Central memory CD4-positive, alpha-beta T cell (primary cell): ENCODE data around the gene RHOF.
A peak's percentile ranks its signal among the peaks of the same experiment; 100 is the strongest.

ENCODE experiments used
- DNase-seq: peaks from one replicate; pipeline ENCODE4 v3.0.0; 2022

The RHOF gene

DNA sequence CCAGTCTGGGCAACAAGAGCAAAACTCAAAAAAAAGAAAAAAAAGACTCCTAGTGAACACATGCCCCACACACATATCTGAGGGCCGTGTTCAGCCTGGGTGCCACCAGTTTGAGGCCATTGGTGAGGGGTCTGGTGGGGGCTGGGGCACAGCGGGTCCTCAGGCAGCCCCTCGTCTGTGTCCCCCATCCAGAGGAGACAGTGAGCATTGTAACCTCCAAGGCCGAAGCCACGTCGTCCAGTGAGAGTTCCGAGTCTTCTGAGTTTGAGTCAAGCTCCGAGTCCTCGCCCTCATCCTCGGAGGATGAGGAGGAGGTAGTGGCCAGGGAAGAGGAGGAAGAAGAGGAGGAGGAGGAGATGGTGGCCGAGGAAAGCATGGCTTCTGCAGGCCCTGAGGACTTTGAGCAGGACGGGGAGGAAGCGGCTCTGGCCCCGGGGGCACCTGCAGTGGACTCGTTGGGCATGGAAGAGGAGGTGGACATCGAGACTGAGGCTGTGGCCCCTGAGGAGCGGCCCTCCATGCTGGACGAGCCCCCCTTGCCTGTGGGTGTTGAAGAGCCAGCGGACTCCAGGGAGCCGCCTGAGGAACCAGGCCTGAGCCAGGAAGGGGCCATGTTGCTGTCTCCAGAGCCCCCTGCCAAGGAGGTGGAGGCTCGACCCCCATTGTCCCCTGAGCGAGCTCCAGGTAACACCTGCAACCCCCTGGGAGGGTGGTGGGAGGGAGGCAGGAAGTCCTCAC is 25.9 kb upstream of the RHOF start:
- DNase-seq, result no peak

GRCh38 chr12:121817648-121818043 is 24.2 kb upstream of the RHOF start:
- no peak for DNase-seq

DNA sequence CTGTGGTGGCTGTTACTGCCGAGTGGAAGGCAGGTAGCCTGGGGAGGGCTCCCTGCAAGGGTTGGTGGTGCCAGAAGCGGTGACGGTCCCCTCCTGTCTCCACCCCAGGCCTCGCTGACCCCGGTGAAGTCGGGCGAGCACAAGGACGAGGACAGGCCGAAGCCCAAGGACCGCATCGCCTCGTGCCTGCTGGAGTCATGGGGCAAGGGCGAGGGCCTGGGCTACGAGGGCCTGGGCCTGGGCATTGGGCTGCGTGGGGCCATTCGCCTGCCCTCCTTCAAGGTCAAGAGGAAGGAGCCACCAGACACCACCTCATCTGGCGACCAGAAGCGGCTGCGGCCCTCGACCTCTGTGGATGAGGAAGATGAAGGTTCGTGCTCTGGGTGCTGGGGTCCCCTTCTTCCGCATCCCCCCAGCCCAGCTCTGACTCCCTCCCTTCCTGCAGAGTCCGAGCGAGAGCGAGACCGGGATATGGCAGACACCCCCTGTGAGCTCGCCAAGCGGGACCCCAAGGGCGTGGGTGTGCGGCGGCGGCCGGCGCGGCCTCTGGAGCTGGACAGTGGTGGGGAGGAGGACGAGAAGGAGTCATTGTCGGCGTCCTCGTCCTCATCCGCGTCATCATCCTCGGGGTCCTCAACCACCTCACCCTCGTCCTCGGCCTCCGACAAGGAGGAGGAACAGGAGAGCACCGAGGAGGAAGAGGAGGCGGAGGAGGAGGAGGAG is 23.6 kb upstream of the RHOF start:
- no peak for DNase-seq

DNA sequence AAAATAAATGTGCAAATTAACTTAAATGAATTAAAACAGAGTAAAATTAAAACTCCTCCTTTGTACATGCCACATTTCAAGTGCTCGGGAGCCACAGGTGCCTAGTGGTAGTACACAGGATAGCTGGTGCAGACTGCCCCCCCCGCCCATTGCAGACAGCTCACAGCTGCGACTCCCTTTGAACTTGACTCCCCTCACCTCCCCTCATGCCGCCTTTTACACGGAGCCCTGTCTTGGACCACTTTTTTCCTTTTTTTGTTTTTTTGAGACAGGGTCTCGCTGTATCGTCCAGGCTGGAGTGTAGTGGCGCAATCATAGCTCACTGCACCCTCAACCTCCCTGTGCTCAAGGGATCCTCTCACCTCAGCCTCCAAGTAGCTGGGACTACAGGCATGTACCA is 21.8 kb upstream of the RHOF start:
- no peak for DNase-seq

- no peak for DNase-seq
Measured at GRCh38 chr12:121814429-121815119, 21.1 kb upstream of the RHOF start.

DNA sequence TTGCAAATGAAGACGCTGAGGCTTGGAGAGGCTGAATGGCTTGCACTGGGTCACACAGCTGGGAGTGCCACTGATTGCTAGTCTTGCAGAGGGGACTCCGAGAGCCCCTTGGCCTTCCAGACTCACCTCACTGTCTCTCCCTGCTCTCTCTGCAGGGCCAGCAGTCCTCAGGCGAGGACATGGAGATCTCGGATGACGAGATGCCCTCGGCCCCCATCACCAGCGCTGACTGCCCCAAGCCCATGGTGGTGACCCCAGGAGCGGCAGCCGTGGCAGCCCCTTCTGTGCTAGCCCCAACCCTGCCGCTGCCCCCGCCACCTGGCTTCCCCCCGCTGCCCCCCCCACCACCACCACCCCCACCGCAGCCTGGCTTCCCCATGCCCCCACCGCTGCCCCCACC is 20.5 kb upstream of the RHOF start:
- DNase-seq, result no peak

DNA sequence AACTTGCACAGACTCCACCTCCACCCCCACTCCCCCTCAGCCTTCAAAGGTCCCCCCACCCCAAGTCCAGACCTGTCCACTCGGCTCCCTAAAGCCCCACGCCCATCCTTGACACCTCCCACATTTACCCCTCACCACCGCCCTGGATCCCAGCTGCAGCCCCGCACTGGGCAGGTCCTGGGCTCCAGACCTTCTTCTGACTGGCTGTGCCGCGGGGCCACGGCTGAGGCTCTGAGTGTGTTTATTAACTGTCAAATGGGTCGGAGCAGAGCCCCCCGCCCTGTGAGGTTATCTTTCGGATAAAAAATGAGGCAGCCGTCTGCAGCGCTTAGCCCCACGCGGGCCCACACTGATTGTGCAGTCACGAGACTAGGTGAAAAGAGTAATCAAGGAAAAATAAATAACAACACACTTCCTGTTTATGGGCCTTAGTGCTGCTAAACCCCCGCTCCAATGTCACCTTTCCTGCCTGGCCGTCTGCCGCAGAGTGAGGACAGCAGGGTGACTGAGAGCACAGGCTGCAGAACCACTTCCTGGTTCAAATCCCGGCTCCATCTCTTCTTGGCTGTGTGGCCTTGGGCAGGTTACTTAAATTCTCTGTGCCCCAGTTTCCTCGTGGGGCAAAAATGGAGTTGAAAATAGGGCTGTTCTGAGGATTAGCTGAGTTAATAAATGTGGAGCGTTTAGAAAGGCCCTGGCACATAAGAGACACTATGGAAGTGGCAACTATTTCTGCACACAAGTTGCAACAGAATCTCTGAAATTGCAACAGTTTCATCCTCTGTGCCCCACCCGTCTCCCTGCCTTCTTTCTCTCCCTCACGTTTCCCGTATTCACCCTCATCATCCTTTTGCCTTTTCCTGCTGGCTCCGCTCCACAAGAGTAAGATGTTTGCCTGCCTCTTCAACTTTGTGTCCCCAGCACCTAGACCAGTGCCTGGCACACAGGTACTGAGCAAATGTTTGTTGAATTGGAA is 19.7 kb upstream of the RHOF start:
- DNase-seq, result no peak

DNA sequence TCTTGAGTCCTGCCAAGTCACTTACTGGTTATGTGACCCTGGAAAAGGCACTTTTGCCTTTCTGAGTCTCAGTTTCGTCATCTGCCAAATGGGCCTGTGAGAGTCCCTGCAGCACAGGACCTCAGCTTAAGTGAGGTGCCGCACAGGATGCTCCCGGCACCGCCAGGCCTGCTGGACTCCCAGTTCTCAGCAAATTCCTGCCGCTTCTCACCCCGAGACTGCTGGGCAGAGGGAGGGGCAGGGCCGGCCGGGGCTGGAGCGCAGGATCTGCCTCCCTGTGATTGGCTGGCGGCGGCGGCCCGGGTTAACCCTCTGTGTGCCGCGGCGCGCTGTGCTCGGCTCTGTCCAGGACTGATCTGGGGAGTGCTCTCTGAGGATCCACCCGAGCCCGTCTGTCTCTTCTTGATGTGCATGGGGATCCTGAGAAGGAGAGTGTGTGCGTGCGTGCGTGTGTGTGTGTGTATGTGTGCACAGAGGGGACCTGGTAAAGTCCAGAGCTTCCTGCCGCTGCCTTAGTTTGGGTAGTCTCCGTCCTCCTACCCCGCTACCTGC is 18.9 kb upstream of the RHOF start:
- no peak for DNase-seq

GRCh38 chr12:121811434-121812319 is 18.2 kb upstream of the RHOF start:
- peak; percentile 66 for DNase-seq

DNA sequence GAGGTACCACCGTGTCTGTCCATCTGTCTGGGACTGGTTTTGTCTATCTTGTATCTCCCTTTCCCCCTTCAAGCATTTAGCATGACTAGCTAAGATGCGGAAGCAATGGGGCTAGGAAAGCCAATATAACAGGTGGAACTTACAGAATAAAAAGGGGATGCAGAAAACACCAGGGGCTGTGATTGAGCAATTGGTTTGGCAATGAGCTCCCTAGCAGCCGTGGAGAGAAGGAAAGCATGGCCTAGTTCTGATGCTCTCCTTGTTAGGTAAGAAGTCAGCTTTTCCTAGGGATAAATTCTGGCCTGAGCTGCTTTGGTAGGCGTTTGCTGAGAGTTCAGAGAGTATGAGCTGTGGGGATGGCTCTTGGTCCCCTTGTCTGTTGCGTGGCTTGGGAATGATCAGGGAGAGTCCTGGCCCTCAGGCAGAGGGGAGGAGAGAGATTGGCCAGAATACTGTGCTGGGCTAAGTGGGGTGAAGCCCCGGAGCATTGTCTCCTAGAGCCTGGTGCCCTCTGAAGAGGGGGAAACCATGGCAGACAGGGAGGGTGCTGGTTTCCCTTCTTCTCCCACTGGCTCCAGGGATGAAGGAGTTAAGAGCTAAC is 17.4 kb upstream of the RHOF start:
- no peak for DNase-seq

DNA sequence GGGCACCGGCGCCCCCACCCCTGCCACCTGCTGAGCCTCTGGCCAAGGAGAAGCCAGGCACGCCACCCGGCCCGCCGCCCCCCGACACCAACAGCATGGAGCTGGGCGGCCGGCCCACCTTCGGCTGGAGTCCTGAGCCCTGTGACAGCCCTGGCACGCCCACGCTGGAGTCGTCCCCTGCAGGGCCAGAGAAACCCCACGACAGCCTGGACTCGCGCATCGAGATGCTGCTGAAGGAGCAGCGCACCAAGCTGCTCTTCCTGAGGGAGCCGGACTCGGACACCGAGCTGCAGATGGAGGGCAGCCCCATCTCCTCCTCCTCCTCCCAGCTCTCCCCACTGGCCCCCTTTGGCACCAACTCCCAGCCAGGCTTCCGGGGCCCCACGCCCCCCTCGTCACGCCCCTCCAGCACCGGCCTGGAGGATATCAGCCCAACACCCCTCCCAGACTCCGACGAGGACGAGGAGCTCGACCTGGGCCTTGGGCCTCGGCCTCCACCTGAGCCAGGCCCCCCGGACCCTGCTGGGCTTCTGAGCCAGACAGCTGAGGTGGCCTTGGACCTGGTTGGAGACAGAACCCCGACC is 16.8 kb upstream of the RHOF start:
- DNase-seq, result no peak

- DNase-seq, result no peak
Measured at GRCh38 chr12:121809712-121810116, 16.2 kb upstream of the RHOF start.

- no peak for DNase-seq
Measured at GRCh38 chr12:121808623-121809022, 15.1 kb upstream of the RHOF start.

DNA sequence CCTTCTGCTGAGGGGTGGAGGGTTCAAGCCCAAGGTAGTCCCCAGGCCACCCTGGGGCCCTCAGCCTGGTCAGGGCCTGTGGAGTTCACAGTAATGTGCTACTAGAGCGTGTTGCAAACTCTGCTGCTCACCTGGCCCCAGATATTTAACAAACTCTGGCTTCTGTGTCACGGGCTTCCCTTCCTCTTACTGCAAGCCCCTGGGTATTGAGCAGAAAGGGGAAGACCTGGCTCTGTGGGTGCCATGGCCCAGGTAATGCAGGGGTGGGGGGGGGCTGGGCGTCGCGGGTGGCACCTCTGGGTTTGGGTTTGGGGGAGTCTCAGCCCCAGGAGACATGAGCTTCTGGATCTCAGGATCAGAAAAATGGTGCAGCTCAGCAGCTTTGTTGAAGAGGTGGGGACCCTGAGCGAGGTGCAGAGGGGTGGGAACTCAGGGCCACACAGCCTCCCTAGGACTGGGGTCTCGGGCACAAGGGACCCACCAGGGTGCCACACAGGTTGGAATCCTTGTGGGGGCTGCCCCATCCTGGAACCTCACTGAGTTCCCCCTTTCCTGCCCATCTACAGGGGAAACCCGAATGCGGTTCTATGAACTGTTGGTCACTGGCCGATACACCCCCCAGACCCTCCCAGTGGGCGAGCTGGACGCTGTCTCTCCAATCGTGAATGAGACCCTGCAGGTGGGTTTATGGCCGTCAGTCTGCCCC is 14.3 kb upstream of the RHOF start:
- no peak for DNase-seq

DNA sequence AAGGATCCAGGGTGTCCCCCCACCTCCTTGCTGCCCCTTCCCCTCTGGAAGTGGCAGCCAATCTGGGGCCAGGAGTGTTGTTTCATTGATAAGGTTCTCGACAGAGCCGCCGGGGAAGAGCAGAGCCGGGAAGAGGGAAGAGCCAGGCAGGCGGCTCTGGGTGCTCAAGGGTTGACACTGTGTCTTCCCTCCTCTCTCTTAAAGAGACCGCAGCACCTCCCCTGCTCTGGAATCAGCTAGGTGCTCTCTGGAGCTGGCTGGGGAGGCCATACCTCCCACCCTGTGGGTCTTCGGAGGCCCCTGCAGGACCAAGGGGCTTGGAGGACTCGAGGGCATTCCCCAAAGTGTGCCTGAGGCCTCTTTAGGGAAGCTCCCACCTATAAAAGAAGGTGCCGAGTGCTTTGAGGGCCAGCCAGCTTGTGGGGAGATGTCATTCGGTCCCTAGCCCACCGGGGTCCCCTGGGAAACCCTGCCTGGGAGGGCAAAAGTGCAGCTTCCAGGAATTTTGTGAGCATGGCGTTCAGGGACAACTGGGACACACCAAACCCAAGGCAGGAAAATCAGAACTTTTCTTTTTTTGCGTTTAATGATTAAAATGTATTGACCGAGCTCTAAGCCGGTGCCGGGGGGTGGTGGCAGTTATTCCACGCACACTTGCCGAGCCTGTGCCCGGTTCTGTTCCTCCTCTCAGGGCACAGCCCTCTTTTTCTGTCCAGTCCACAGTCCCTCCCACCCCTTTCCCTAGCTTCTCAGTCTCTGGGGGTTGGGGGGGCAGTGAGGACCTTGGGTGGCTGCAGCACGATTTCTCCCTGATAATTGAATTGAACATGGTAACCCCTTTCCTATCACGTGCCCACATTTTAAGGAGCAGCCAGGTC is 13.3 kb upstream of the RHOF start:
- DNase-seq, result no peak

DNA sequence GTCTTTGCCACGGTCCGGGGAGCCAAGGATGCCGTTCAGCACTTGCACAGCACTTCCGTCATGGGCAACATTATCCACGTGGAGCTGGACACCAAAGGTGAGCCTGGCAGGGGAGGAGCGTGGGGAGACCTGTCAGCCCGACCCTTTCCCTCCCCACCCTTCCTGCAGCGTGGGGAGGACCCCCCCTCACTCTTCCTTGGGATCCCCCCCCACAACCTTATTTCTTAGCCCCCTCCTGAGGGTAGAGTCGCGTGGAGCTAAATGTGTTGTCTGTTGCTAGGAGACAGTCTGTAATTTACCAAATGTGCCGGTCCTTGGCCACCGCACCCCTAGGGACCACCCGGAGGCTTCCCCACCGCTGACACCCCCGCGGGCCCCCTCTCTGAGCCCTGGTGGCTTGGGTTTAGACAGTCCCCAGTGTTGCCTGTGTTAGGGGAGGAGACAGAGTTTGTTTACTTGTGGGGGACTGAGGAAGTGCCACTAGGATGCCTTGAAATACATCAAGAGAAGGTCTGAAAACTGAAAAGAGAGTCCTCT is 12.6 kb upstream of the RHOF start:
- peak; percentile 38 for DNase-seq

DNA sequence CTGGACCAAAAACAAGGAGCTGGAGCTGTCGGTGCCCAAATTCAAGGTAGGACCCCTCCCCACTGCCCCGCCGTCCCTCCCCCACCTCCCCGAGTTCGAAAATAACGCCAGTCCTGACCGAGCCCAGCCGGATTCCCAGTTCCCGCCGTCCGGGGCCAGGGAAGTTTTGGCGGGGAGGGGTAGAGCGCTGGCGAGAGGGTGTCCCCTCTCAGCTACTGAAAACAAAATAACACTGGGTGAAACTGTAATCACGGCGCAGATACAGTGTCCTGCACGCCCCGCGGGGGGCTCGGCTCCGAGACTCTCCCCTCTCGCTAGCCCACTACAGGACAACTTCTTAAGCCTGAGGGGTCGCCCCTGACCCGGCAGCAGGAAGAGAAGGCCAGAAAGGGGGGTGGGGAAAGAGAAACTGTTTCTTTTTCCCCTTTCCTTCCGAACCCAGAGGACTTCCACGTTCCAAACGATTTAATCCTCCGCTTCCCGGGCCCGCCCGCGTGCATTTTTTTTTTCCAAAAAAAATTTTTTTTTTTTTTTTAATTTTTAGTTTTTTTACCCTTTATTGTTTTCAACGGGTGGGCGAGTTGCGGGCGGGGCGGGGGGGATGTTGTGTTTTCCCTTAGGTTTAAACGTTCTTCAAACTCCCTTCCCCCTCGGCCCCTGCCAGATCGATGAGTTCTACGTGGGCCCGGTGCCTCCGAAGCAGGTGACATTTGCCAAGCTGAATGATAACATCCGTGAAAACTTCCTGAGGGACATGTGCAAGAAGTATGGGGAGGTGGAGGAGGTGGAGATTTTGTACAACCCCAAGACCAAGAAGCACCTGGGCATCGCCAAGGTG is 11.9 kb upstream of the RHOF start:
- DNase-seq, result no peak
